ENCODE results near the gene RAP1B. TPM values are rescaled to one million over a fixed set of nuclear protein-coding genes. Genes with fewer than 3 reads are reported as not detected.

The RAP1B gene
- total and polyA plus RNA-seq, 9 of the 15 experiments (the other 6 are each of a cell fraction or from before 2014, with no cell fraction given), result 107 to 309 (median 170) TPM

DNA sequence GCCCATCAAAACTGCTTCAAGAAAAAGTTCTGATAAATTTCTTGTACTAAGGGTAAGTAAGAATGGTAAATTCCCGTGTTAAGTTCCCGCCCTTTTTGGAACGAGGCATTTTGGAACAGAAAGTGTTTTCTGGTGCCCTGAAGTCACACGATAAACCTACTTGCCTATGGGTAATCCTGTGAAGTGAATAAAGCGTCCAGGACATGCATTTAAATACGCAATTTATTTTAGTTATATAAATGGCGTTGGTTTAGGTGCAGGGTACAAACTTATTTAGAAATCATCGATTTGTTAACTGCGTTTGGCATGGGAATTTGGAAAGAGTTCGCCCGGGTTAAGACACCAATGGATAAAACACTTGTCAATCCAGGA, 715 bp upstream of the RAP1B start (continued):
- 0 out of 2 replicates have a peak, but pooled peaks have one; percentile 13 for TF ChIP-seq ZBTB17 (CRISPR knock-in tag; IDR thresholded peaks at IDR 0.05)
- no peak for TF ChIP-seq ETV6 (IDR thresholded peaks at IDR 0.05; ENCODE audit: borderline replicate concordance in 1 of 2, low read depth in 2 of 2, low read length in 1 of 2)
- TF ChIP-seq ETV6 (CRISPR knock-in tag; IDR thresholded peaks at IDR 0.05; ENCODE audit: borderline replicate concordance), result 0 out of 2 replicates have a peak, but pooled peaks have one; percentile 27
- no peak for TF ChIP-seq HDAC3 (IDR thresholded peaks at IDR 0.05; ENCODE audit: borderline replicate concordance, partially characterized antibody)
- TF ChIP-seq RFX5 (IDR thresholded peaks at IDR 0.05; ENCODE audit: low read depth, low read length), result no peak
- TF ChIP-seq GATAD2A (IDR thresholded peaks at IDR 0.05), result 0 out of 2 replicates have a peak, but pooled peaks have one; percentile 29
- TF ChIP-seq CSDE1 (IDR thresholded peaks at IDR 0.05), result no peak

- peak overlapping the region; percentile 80 for H3K4me2 ChIP-seq (ENCODE audit: insufficient read depth, low read length)
- ChIA-PET POLR2A (interaction anchor here (1.1 to 2.1 kb wide), 3 partner anchors 10 to 135 kb away, joined by 3 to 5 read pairs (median 3); no protein-coding TSS in a partner anchor), CTCF (ENCODE audit: low intra/inter-chr PET ratio) (no interaction called here)
- DNase-seq (ENCODE audit: extremely low read depth in 1 of 4, low spot score in 3 of 4) (peak; percentile 51 to 76 (median 66)), FAIRE-seq (peak; percentile 58), ATAC-seq (peak; percentile 26)
- no peaks in the 10 kb centered on the region for H3K9me3 ChIP-seq (replicated peaks; ENCODE audit: control insufficient read depth, insufficient read depth, low read depth, low read length)
- peaks cover 4% of the 10 kb centered on the region for H3K9me1 ChIP-seq (ENCODE audit: control insufficient read depth, insufficient read depth, low read length)
- H3K36me3 ChIP-seq (ENCODE audit: control insufficient read depth, insufficient read depth, low read length), result peaks cover 22% of the 10 kb centered on the region
- H4K20me1 ChIP-seq (replicated peaks; ENCODE audit: control insufficient read depth, insufficient read depth, low read length), result peaks cover 24% of the 10 kb centered on the region
- H3K27ac ChIP-seq (ENCODE audit: extremely low read depth, low read depth, low read length), result peak overlapping the region; percentile 93
- peak overlapping the region; percentile 41 for H2AFZ ChIP-seq (ENCODE audit: low read depth, low read length)
- H3K79me2 ChIP-seq (ENCODE audit: control insufficient read depth, insufficient read depth, low read length), result peaks cover 54% of the 10 kb centered on the region
- in situ Hi-C loops (cut with MboI) (no loop called here), intact Hi-C loops (cut with micrococcal nuclease) (loop anchor here (2.0 to 5.0 kb wide), 3 partner anchors 56 to 244 kb away; partner anchors contain the start of gene NUP107)
- no peaks in the 10 kb centered on the region for H3K27me3 ChIP-seq (ENCODE audit: control insufficient read depth in 2 of 2, insufficient read depth in 2 of 2, low read length in 2 of 2)
- no TSS peak for BruUV-seq (replicated peaks)
- H3K4me1 ChIP-seq (replicated peaks in 1 of 2; ENCODE audit: control insufficient read depth in 2 of 2, insufficient read depth in 2 of 2, low read length in 2 of 2), result peaks cover 14 to 28% of the 10 kb centered on the region in 2 experiments
- WGBS (ENCODE audit: insufficient coverage, low coverage, missing lambda C conversion rate), result under 1% methylated on average over 32 of the region's 72 CpGs
- H3K9ac ChIP-seq (ENCODE audit: insufficient read depth in 1 of 2, low read depth in 2 of 2, low read length in 2 of 2), result peak overlapping the region; percentile 86 to 99
- peak overlapping the region; percentile 92 for H3K4me3 ChIP-seq
- peak; percentile 18; the same call in 1 of the 2 replicates for TF ChIP-seq SPI1 (IDR thresholded peaks at IDR 0.05; ENCODE audit: borderline replicate concordance, low read depth, low read length)
- TF ChIP-seq CREB5 (CRISPR knock-in tag; IDR thresholded peaks at IDR 0.05), result no peak
- TF ChIP-seq CXXC5 (CRISPR knock-in tag; IDR thresholded peaks at IDR 0.05), result no peak
- no peak for TF ChIP-seq ZNF584 (CRISPR knock-in tag; IDR thresholded peaks at IDR 0.05; ENCODE audit: low read depth)
- TF ChIP-seq, protein P1, sequence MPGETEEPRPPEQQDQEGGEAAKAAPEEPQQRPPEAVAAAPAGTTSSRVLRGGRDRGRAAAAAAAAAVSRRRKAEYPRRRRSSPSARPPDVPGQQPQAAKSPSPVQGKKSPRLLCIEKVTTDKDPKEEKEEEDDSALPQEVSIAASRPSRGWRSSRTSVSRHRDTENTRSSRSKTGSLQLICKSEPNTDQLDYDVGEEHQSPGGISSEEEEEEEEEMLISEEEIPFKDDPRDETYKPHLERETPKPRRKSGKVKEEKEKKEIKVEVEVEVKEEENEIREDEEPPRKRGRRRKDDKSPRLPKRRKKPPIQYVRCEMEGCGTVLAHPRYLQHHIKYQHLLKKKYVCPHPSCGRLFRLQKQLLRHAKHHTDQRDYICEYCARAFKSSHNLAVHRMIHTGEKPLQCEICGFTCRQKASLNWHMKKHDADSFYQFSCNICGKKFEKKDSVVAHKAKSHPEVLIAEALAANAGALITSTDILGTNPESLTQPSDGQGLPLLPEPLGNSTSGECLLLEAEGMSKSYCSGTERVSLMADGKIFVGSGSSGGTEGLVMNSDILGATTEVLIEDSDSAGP (CRISPR knock-in tag; IDR thresholded peaks at IDR 0.05), result no peak
- no peak for TF ChIP-seq SFPQ (IDR thresholded peaks at IDR 0.05; ENCODE audit: low read depth, low read length)
- no peak for TF ChIP-seq HEY1 (CRISPR knock-in tag; IDR thresholded peaks at IDR 0.05; ENCODE audit: borderline replicate concordance)
- TF ChIP-seq CC2D1A (IDR thresholded peaks at IDR 0.05), result no peak
- TF ChIP-seq ZNF217 (CRISPR knock-in tag; IDR thresholded peaks at IDR 0.05), result no peak
These were observed 551 bp downstream of the RAP1B start for GRCh38 chr12:68611094-68611805.

All from K562 (cell line).